ENCODE measurements around the gene LANCL2. TPM values are rescaled to one million over a fixed set of nuclear protein-coding genes. Genes with fewer than 3 reads are reported as not detected.

LANCL2 gene
- total RNA-seq, 1 donor from 2014 or later: 18.5 TPM

DNA sequence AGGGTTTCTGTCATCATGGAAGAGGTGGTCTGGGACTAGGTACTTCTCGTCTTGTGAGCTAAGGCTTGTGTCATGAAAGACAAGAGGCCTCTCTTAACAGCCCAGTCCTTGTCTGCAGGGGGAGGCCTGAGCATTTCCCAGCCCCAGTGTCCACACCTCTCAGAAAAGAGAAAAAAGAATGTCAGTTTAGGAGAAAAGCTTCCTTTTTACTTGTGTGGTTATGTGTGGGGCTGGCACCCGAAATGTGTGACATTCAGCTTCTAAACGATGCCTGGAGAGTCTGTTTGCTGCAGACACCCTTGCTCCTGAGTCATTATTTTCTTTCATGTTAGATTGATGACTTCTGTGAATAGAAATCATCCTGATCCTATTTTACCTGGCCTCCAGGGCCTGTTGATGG lies 67.4 kb downstream of the LANCL2 start:
- no peak for DNase-seq (ENCODE audit: low read depth)
- TF ChIP-seq, protein P1, sequence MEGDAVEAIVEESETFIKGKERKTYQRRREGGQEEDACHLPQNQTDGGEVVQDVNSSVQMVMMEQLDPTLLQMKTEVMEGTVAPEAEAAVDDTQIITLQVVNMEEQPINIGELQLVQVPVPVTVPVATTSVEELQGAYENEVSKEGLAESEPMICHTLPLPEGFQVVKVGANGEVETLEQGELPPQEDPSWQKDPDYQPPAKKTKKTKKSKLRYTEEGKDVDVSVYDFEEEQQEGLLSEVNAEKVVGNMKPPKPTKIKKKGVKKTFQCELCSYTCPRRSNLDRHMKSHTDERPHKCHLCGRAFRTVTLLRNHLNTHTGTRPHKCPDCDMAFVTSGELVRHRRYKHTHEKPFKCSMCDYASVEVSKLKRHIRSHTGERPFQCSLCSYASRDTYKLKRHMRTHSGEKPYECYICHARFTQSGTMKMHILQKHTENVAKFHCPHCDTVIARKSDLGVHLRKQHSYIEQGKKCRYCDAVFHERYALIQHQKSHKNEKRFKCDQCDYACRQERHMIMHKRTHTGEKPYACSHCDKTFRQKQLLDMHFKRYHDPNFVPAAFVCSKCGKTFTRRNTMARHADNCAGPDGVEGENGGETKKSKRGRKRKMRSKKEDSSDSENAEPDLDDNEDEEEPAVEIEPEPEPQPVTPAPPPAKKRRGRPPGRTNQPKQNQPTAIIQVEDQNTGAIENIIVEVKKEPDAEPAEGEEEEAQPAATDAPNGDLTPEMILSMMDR (IDR thresholded peaks at IDR 0.05; ENCODE audit: insufficient read depth, low read length, poor library complexity, severe bottlenecking): no peak
- no peaks in the 10 kb centered on the region for H3K36me3 ChIP-seq (ENCODE audit: control insufficient read depth, insufficient read depth, low read length)
- no peaks in the 10 kb centered on the region for H3K27me3 ChIP-seq (ENCODE audit: control insufficient read depth, insufficient read depth, low read length)
- no peak overlapping the region for H3K4me3 ChIP-seq (ENCODE audit: low read depth, low read length)

DNA sequence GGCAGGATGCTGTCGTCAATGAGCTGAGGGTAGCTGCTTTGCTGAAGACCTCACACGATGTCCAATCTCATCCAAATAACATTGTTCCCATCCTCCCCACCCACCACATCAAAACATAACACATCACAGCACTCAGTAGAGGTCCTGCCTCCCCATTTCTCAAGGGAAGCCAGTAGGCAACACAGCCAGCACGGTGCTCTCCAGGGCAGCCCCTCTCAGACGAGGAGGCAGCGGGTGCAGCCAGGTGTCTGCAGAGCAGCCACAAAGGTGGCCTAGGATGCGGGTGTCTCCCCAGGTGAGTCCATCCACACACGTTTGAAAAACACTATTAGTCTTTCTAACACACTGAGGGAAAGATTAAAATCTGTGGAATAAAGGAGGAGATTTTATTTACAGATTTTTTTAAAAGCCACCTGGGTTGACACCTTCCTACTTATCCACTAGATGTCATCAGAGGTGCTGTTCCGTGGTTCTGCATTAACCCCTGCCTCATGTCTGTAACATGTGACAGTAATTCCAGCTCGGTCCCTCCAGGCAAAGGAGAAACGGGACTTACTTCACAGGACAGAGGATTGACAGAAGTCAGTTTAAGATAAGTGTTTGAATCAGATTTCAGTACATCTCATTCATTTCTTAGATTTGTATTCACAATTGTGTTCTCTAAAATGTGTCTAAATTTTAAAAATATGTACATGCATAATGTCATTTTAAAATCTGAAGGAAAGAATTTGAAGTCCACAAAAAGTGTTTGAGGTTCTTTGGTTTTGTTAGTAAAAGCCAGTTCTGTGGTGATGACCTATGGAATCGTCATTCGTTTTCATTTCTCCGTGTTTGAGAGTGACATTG lies 68.0 kb downstream of the LANCL2 start:
- H3K27me3 ChIP-seq (ENCODE audit: control insufficient read depth, insufficient read depth, low read length): no peaks in the 10 kb centered on the region
- no peak for DNase-seq (ENCODE audit: low read depth)
- no peaks in the 10 kb centered on the region for H3K36me3 ChIP-seq (ENCODE audit: control insufficient read depth, insufficient read depth, low read length)

DNA sequence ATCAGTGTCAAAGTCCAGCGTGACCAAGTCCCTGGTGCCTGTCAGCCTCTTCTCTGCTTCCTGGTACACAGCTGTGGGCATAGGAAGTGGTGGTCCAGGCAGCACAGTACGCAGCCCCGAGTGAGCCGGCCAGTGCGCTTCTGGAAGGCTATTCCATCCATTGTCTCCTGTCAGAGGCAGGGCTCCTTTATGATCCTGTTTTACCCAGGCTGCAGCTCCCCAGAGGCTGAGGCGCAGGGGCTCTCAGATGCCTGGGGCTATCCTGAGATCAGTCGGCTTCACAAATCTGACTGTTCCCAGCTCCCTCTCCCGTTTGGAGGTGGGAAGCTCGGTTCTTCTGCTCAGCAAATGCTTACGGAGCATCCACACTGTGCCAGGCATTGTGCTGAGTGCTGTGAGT lies 70.3 kb downstream of the LANCL2 start:
- DNase-seq (ENCODE audit: low read depth): no peak
- H3K27me3 ChIP-seq (ENCODE audit: control insufficient read depth, insufficient read depth, low read length): no peaks in the 10 kb centered on the region
- TF ChIP-seq, protein P1 (IDR thresholded peaks at IDR 0.05; ENCODE audit: insufficient read depth, low read length, poor library complexity, severe bottlenecking): no peak

More for the DNA sequence above, 68.0 kb downstream of the LANCL2 start:
- TF ChIP-seq, protein P1 (IDR thresholded peaks at IDR 0.05; ENCODE audit: insufficient read depth, low read length, poor library complexity, severe bottlenecking): peak; percentile 54
- no peak overlapping the region for H3K4me3 ChIP-seq (ENCODE audit: low read depth, low read length)

DNA sequence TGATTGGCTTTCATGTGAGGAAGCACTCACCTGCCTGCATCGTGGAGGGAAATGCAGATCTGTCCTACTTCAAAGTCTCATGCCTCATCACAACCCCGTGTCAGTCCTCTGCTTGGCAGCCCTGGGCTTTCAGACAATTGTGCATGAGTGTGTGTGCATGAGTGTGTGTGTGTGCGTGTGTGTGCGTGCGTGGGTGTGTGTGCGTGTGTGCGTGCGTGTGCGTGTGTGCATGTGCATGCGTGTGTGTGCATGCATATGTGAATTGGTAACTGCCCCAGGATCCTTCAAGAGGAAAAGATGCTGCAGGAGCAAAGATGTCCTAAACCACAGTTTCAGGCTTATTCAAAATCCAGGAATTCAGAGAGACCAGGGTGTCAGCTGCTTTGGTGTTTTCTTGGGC lies 71.3 kb downstream of the LANCL2 start:
- H3K4me3 ChIP-seq (ENCODE audit: low read depth, low read length): no peak overlapping the region
- TF ChIP-seq, protein P1 (IDR thresholded peaks at IDR 0.05; ENCODE audit: insufficient read depth, low read length, poor library complexity, severe bottlenecking): no peak
- DNase-seq (ENCODE audit: low read depth): no peak
- no peaks in the 10 kb centered on the region for H3K36me3 ChIP-seq (ENCODE audit: control insufficient read depth, insufficient read depth, low read length)
- H3K27me3 ChIP-seq (ENCODE audit: control insufficient read depth, insufficient read depth, low read length): no peaks in the 10 kb centered on the region

More for the DNA sequence above, 70.3 kb downstream of the LANCL2 start:
- Histone ChIP-seq H3K4me3 (ENCODE audit: low read depth, low read length) (no peak overlapping the region), H3K36me3 (ENCODE audit: control insufficient read depth, insufficient read depth, low read length) (no peaks in the 10 kb centered on the region)

DNA sequence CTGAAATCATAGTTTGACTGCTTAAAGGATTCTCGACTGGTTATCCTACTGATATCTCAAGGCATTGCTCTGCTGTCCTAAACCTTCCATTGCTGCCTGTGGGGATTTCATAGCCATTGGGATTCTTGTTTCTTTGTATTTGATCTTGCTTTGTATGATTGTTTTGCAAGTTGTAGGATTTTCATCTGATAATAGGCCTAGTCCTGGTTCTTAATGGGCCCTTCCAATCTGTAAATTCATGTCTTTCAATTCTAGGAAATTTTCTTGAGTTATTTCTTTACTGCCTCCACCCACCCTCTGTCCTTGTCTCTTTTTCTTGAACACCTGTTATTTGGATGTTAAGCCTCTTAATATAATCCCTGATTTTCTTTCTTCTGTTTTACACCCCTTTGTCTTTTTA lies 72.2 kb downstream of the LANCL2 start:
- no peak overlapping the region for H3K4me3 ChIP-seq (ENCODE audit: low read depth, low read length)
- no peaks in the 10 kb centered on the region for H3K36me3 ChIP-seq (ENCODE audit: control insufficient read depth, insufficient read depth, low read length)
- no peak for DNase-seq (ENCODE audit: low read depth)
- TF ChIP-seq, protein P1 (IDR thresholded peaks at IDR 0.05; ENCODE audit: insufficient read depth, low read length, poor library complexity, severe bottlenecking): no peak
- H3K27me3 ChIP-seq (ENCODE audit: control insufficient read depth, insufficient read depth, low read length): no peaks in the 10 kb centered on the region

Measured in kidney epithelial cell (primary cell).